Osteoblast (primary cell): ENCODE results near the gene ASCC1. TPM values are rescaled to one million over a fixed set of nuclear protein-coding genes. Genes with fewer than 3 reads are reported as not detected.

Source experiments
- DNase-seq: peaks from one replicate; pipeline ENCODE4 v3.0.0; 2011; ENCODE audit warnings: low spot score, mixed read lengths; ENCODE audit not compliant: insufficient read length; ENCODE audit errors: missing footprints
- H2AFZ ChIP-seq: 2 replicates; pipeline ENCODE4 v1.6.0; 2011; ENCODE audit warnings: mild to moderate bottlenecking, low read length
- H3K27ac ChIP-seq: 2 replicates; pipeline ENCODE4 v1.5.1; 2011; ENCODE audit warnings: mild to moderate bottlenecking, low read depth, low read length, moderate library complexity
- H3K27me3 ChIP-seq: 2 replicates; pipeline ENCODE4 v1.6.0; 2012; ENCODE audit warnings: mild to moderate bottlenecking, control low read depth, inconsistent platforms, low read length, moderate library complexity; ENCODE audit not compliant: insufficient read depth
- H3K36me3 ChIP-seq: 2 replicates; pipeline ENCODE4 v1.5.1; 2011; ENCODE audit warnings: mild to moderate bottlenecking, low read length, control low read depth, moderate library complexity; ENCODE audit not compliant: insufficient read depth
- H3K4me1 ChIP-seq: 2 replicates; pipeline ENCODE4 v1.5.1; 2011; ENCODE audit warnings: mild to moderate bottlenecking, low read length, control low read depth, moderate library complexity; ENCODE audit not compliant: insufficient read depth
- H3K4me2 ChIP-seq: 2 replicates; pipeline ENCODE4 v1.6.0; 2011; ENCODE audit warnings: mild to moderate bottlenecking, low read length; ENCODE audit not compliant: insufficient read depth
- H3K4me3 ChIP-seq: fragments of 200-600 bp; sonication (generic); 3 replicates; pipeline ENCODE4 v1.5.1; 2012; ENCODE audit warnings: mild to moderate bottlenecking, low read length, inconsistent platforms; ENCODE audit not compliant: insufficient read depth
- H3K79me2 ChIP-seq: 2 replicates; pipeline ENCODE4 v1.6.0; 2012; ENCODE audit warnings: mild to moderate bottlenecking, low read length, control low read depth, inconsistent platforms; ENCODE audit not compliant: insufficient read depth
- H3K9me3 ChIP-seq: 2 replicates; pipeline ENCODE4 v1.5.1; 2011; ENCODE audit warnings: low read depth, low read length, control low read depth
- H4K20me1 ChIP-seq: 2 replicates; pipeline ENCODE4 v1.6.0; 2012; ENCODE audit warnings: mild to moderate bottlenecking, low read length, control low read depth; ENCODE audit not compliant: insufficient read depth
- CTCF ChIP-seq: IDR thresholded peaks from 2 replicates; pipeline ENCODE4 v1.5.1; 2011; ENCODE audit warnings: mild to moderate bottlenecking, low read depth, low read length, moderate library complexity; ENCODE audit errors: extremely low read depth
- total RNA-seq: library from RNA; depleted of rRNA; stranded (reverse); fragments of >200 nt; gene quantifications from 2 replicates; pipeline ENCODE4 v1.2.3, GENCODE V29; 2012

ASCC1 gene
- total RNA-seq, 1 donor, result 40.2 TPM

GRCh38 chr10:72245949-72246525, 30.0 kb upstream of the ASCC1 start:
- Histone ChIP-seq H3K4me1 (peaks cover 42% of the 10 kb centered on the region), H3K79me2 (no peaks in the 10 kb centered on the region), H4K20me1 (no peaks in the 10 kb centered on the region), H3K9me3 (no peaks in the 10 kb centered on the region), H3K36me3 (no peaks in the 10 kb centered on the region), H3K27me3 (no peaks in the 10 kb centered on the region), H3K4me3 (no peak overlapping the region), H3K27ac (no peak overlapping the region), H3K4me2 (no peak overlapping the region), H2AFZ (peak overlapping the region; percentile 21)
- TF ChIP-seq CTCF, result no peak
- peak; percentile 77 for DNase-seq

GRCh38 chr10:72244573-72245038, 28.5 kb upstream of the ASCC1 start:
- Histone ChIP-seq H3K79me2 (no peaks in the 10 kb centered on the region), H3K4me2 (no peak overlapping the region), H3K4me3 (no peak overlapping the region), H3K9me3 (no peaks in the 10 kb centered on the region), H4K20me1 (no peaks in the 10 kb centered on the region), H3K36me3 (no peaks in the 10 kb centered on the region), H3K27me3 (no peaks in the 10 kb centered on the region), H3K4me1 (peaks cover 37% of the 10 kb centered on the region), H2AFZ (peak overlapping the region; percentile 68), H3K27ac (peak overlapping the region; percentile 38)
- DNase-seq, result no peak
- TF ChIP-seq CTCF, result no peak

GRCh38 chr10:72243822-72244437, 27.9 kb upstream of the ASCC1 start:
- Histone ChIP-seq H2AFZ (peak overlapping the region; percentile 68), H3K4me1 (peaks cover 37% of the 10 kb centered on the region), H3K4me2 (peak overlapping the region; percentile 20)

More at GRCh38 chr10:72243822-72244437, 27.9 kb upstream of the ASCC1 start:
- Histone ChIP-seq H3K9me3 (no peaks in the 10 kb centered on the region), H3K79me2 (no peaks in the 10 kb centered on the region), H3K36me3 (no peaks in the 10 kb centered on the region), H3K27me3 (no peaks in the 10 kb centered on the region), H4K20me1 (no peaks in the 10 kb centered on the region), H3K27ac (peak overlapping the region; percentile 38), H3K4me3 (no peak overlapping the region)
- DNase-seq, result peak; percentile 83
- peak; percentile 50 for TF ChIP-seq CTCF
